Adrenal gland (tissue), 12 donors: ENCODE measurements around the gene TEDC2. TPM values are rescaled to one million over a fixed set of nuclear protein-coding genes. Genes with fewer than 3 reads are reported as not detected.
"Not testable (repeated sequence)": the region's sequence is repeated elsewhere in the genome, so short reads cannot be mapped to it uniquely, and the experiment has no call there.

Source experiments
- DNase-seq, 7 donors: peaks; one replicate each; pipeline ENCODE4 v3.0.0-alpha.2; 2019 to 2020
- H3K27ac ChIP-seq, 5 donors: fragments of 200-600 bp; sonication (generic) in 4 of 5; 1 replicate in 3 of 5; 2 replicates in 2 of 5; pipeline versions ENCODE4 v1.5.1 to v1.8.0; 2016 to 2020; ENCODE audit warnings: mild to moderate bottlenecking in 1 of 5
- H3K27me3 ChIP-seq: fragments of 200-600 bp; 2 replicates; pipeline ENCODE4 v1.8.0; 2021
- H3K36me3 ChIP-seq, 2 donors: fragments of 200-600 bp; replicated peaks in 1 of 2; 1 replicate in 1 of 2; 2 replicates in 1 of 2; pipeline versions ENCODE4 v1.5.1 to v1.8.0; 2018 to 2022
- H3K4me1 ChIP-seq, 2 donors: fragments of 200-600 bp; replicated peaks in 1 of 2; 1 replicate in 1 of 2; 2 replicates in 1 of 2; pipeline versions ENCODE4 v1.5.1 to v1.8.0; 2018 to 2021
- H3K4me3 ChIP-seq, 4 donors: fragments of 200-600 bp; sonication (generic) in 3 of 4; one replicate each; pipeline ENCODE4 v1.5.1; 2016 to 2018
- H3K9me3 ChIP-seq, 3 donors: fragments of 200-600 bp; sonication (generic) in 1 of 3; replicated peaks in 1 of 3; 1 replicate in 2 of 3; 2 replicates in 1 of 3; pipeline versions ENCODE4 v1.5.1 to v1.8.0; 2016 to 2021
- POLR2A ChIP-seq, 2 donors: fragments of 450-650 bp; IDR thresholded peaks; one replicate each; pipeline ENCODE4 v1.6.1; 2017; ENCODE audit warnings: antibody characterized with exemption in 2 of 2, mild to moderate bottlenecking in 2 of 2, moderate library complexity in 1 of 2
- WGBS, 4 donors: extraction: QIAGEN DNeasy Blood & Tissue Kit in 2 of 4; methylation state at CpG; one replicate each; pipeline versions ENCODE4 v1.1.5 to v1.1.7; 2013 to 2017; 5-methylcytosine and 5-hydroxymethylcytosine counted together
- intact Hi-C, 2 donors: fragments of 100-400 bp; cut with DNase I; formaldehyde crosslinking; loops; one replicate each; pipeline versions ENCODE4 v1.14.1 to v1.15.0; 2022 to 2023
- polyA plus RNA-seq, 3 donors: library from polyadenylated mRNA; stranded (reverse); fragments of 200-250 nt in 2 of 3; fragments of 350-450 nt in 1 of 3; fragmentation: Illumina TruSeq in 1 of 3; extraction: RNeasy Lipid Tissue Mini Kit (QIAGEN cat#74804) in 1 of 3; gene quantifications; one replicate each; pipeline ENCODE4 v1.2.3, GENCODE V29; 2013 to 2014
- total RNA-seq, 9 donors: library from RNA; depleted of rRNA in 4 of 9; stranded (reverse); fragments of >200 nt in 4 of 9; fragments of 120-200 nt in 1 of 9; fragmentation: NEBNext Ultra II Directional in 1 of 9; extraction: Animal tissue kit (Norgen Biotek cat#: 25700) in 1 of 9; gene quantifications; one replicate each; pipeline versions ENCODE4 v1.1.0 to v1.2.4, GENCODE V29; 2013 to 2023
- TF ChIP-seq, protein P1 (sequence below), 6 experiments: fragments of 450-650 bp in 4 of 6; fragments of 200-600 bp in 2 of 6; sonication (generic) in 1 of 6; IDR thresholded peaks; 1 replicate in 5 of 6; 2 replicates in 1 of 6; pipeline versions ENCODE4 v1.5.1 to v1.8.0; 2016 to 2021; ENCODE audit warnings: antibody characterized with exemption in 6 of 6, mild to moderate bottlenecking in 2 of 6, moderate library complexity in 1 of 6
- donor health status: healthy with polysubstance abuse.
- donor health status: Bipolar disorder and iron deficiency.
- donor health status: DM: yes; HTN: yes; CAD: no.
- donor health status: DM: no; HTN: no; CAD: no.
- donor health status: DM: no; HTN: no; CAD: no.
- donor health status: DM: yes; HTN: yes; CAD: no.

The TEDC2 gene
- total and polyA plus RNA-seq, 12 donors: 0.33 to 8.6 (median 1.6) TPM

DNA sequence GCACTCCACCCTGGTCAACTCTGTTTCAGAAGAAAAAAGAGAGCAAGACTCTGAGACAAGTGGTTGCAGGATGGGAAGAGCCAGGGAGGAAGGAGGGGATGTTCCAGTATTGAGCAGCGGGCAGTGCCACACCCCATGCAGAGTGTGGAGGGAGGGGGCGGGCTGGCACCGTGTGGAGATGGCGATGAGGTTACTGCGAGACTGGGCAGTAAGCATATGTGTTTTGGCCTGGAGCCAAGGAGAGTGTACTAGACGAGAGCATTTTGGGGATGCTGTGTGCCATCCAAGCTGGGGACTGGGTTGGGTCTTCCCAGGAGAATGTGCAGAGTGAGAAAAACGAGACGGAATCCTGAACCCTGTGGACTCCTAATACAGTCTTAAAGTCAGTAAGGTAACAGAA lies 18.4 kb downstream of the TEDC2 start:
- no peak for DNase-seq

DNA sequence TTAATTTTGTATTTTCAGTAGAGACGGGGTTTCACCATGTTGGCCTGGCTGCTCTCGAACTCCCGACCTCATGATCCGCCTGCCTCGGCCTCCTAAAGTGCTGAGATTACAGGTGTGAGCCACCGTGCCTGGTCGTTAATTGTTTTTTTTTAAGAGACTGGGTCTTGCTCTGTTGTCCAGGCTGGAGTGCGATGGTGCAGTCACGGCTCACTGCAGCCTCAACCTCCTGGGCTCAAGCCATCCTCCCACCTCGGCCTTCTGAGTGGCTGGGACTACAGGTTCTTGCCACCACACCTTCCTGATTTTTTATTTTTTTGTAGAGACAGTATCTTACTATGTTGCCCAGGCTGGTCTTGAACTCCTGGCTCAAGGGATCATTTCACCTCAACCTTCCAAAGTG lies 20.1 kb downstream of the TEDC2 start:
- H3K4me3 ChIP-seq, intact Hi-C loops, H3K27me3 ChIP-seq, H3K27ac ChIP-seq, DNase-seq, H3K9me3 ChIP-seq, H3K36me3 ChIP-seq: not testable (repeated sequence)
- 92 to 97% (median 95%) methylated on average over 10 of the region's 10 CpGs for WGBS, 4 donors
- H3K4me1 ChIP-seq: peaks cover 5 to 16% of the 10 kb centered on the region in 2 donors

More for the DNA sequence above, 18.4 kb downstream of the TEDC2 start:
- no peak for TF ChIP-seq POLR2A (IDR thresholded peaks at IDR 0.05)
- TF ChIP-seq, protein P1, sequence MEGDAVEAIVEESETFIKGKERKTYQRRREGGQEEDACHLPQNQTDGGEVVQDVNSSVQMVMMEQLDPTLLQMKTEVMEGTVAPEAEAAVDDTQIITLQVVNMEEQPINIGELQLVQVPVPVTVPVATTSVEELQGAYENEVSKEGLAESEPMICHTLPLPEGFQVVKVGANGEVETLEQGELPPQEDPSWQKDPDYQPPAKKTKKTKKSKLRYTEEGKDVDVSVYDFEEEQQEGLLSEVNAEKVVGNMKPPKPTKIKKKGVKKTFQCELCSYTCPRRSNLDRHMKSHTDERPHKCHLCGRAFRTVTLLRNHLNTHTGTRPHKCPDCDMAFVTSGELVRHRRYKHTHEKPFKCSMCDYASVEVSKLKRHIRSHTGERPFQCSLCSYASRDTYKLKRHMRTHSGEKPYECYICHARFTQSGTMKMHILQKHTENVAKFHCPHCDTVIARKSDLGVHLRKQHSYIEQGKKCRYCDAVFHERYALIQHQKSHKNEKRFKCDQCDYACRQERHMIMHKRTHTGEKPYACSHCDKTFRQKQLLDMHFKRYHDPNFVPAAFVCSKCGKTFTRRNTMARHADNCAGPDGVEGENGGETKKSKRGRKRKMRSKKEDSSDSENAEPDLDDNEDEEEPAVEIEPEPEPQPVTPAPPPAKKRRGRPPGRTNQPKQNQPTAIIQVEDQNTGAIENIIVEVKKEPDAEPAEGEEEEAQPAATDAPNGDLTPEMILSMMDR (IDR thresholded peaks at IDR 0.05): no peak
- 80 to 89% (median 86%) methylated on average over 8 of the region's 8 CpGs for WGBS, 4 donors
- Histone ChIP-seq H3K9me3 (no peaks in the 10 kb centered on the region), H3K4me3 (no peak overlapping the region), H3K27ac (no peak overlapping the region), H3K4me1 (peaks cover 12 to 28% of the 10 kb centered on the region in 2 donors), H3K36me3 (no peaks in the 10 kb centered on the region), H3K27me3 (no peaks in the 10 kb centered on the region)
- intact Hi-C loops: no loop called here

- Histone ChIP-seq H3K9me3 (no peaks in the 10 kb centered on the region), H3K27me3 (no peaks in the 10 kb centered on the region), H3K36me3 (no peaks in the 10 kb centered on the region), H3K4me3 (no peak overlapping the region), H3K4me1 (peaks cover 0 to 10% of the 10 kb centered on the region in 2 donors), H3K27ac (no peak overlapping the region)
- DNase-seq: no peak
- no peak for TF ChIP-seq POLR2A (IDR thresholded peaks at IDR 0.05)
- TF ChIP-seq, protein P1 (IDR thresholded peaks at IDR 0.05): no peak
- intact Hi-C loops: no loop called here
- 89 to 92% (median 90%) methylated on average over 6 to 12 of the region's 12 CpGs for WGBS, 4 donors
Measured at GRCh38 chr16:2480948-2481347, 21.0 kb downstream of the TEDC2 start.

- intact Hi-C loops: no loop called here
- H3K9me3 ChIP-seq: no peaks in the 10 kb centered on the region
- H3K27ac ChIP-seq: no peak overlapping the region
- TF ChIP-seq, protein P1 (IDR thresholded peaks at IDR 0.05): no peak
- no peak for TF ChIP-seq POLR2A (IDR thresholded peaks at IDR 0.05)
- no peaks in the 10 kb centered on the region for H3K27me3 ChIP-seq
- no peaks in the 10 kb centered on the region for H3K36me3 ChIP-seq
- H3K4me3 ChIP-seq: no peak overlapping the region
- H3K4me1 ChIP-seq: peaks cover 0 to 3% of the 10 kb centered on the region in 2 donors
- 69 to 90% (median 77%) methylated on average over 3 to 7 of the region's 7 CpGs for WGBS, 4 donors
- no peak for DNase-seq
Measured at GRCh38 chr16:2481676-2482075, 21.8 kb downstream of the TEDC2 start.

GRCh38 chr16:2482249-2482648 lies 22.3 kb downstream of the TEDC2 start:
- H3K4me3 ChIP-seq: no peak overlapping the region
- 77 to 85% (median 85%) methylated on average over 13 of the region's 13 CpGs for WGBS, 4 donors
- H3K27ac ChIP-seq: peak overlapping the region in 2 of 5 donors; percentile 47 to 65
- H3K4me1 ChIP-seq: no peaks in the 10 kb centered on the region
- no peak for DNase-seq
- no peaks in the 10 kb centered on the region for H3K27me3 ChIP-seq
- TF ChIP-seq POLR2A (IDR thresholded peaks at IDR 0.05): no peak
- TF ChIP-seq, protein P1 (IDR thresholded peaks at IDR 0.05): no peak
- no peaks in the 10 kb centered on the region for H3K9me3 ChIP-seq
- H3K36me3 ChIP-seq: no peaks in the 10 kb centered on the region
- intact Hi-C loops: no loop called here
